Measurements from ENCODE around the gene UBE2L3. TPM values are rescaled to one million over a fixed set of nuclear protein-coding genes. Genes with fewer than 3 reads are reported as not detected.
A peak's percentile ranks its signal among the peaks of the same experiment; 100 is the strongest.

The UBE2L3 gene
- total and polyA plus RNA-seq, 2 of the 13 experiments (the other 11 are each of a cell fraction or from before 2014, with no cell fraction given) = 30.2 to 58.1 TPM

- peak; percentile 91 for TF ChIP-seq ZNF687 (CRISPR knock-in tag; IDR thresholded peaks at IDR 0.05)
- TF ChIP-seq HDAC1 (CRISPR knock-in tag; IDR thresholded peaks at IDR 0.05) = peak; percentile 80
- TF ChIP-seq CC2D1A (CRISPR knock-in tag; IDR thresholded peaks at IDR 0.05) = no peak
- peak; percentile 92 for TF ChIP-seq DMAP1 (CRISPR knock-in tag; IDR thresholded peaks at IDR 0.05)
- TF ChIP-seq ZFP91 (CRISPR knock-in tag; IDR thresholded peaks at IDR 0.05; ENCODE audit: borderline replicate concordance) = peak; percentile 63; the same call in 1 of the 2 replicates
- TF ChIP-seq NFE2L2 (IDR thresholded peaks at IDR 0.05; ENCODE audit: low read length) = no peak
- TF ChIP-seq HOXA7 (CRISPR knock-in tag; IDR thresholded peaks at IDR 0.05) = no peak
- TF ChIP-seq MED13 (CRISPR knock-in tag; IDR thresholded peaks at IDR 0.05) = no peak
- no peak for TF ChIP-seq FOSL1 (CRISPR knock-in tag; IDR thresholded peaks at IDR 0.05; ENCODE audit: borderline replicate concordance)
- 0 out of 2 replicates have a peak, but pooled peaks have one; percentile 37 for TF ChIP-seq RFXAP (CRISPR knock-in tag; IDR thresholded peaks at IDR 0.05; ENCODE audit: borderline replicate concordance)
- TF ChIP-seq ZFX (CRISPR knock-in tag; IDR thresholded peaks at IDR 0.05; ENCODE audit: low read depth) = peak; percentile 53; the same call in 1 of the 2 replicates
- TF ChIP-seq MYPOP (CRISPR knock-in tag; IDR thresholded peaks at IDR 0.05) = 0 out of 2 replicates have a peak, but pooled peaks have one; percentile 83
- TF ChIP-seq TFDP1 (CRISPR knock-in tag; IDR thresholded peaks at IDR 0.05; ENCODE audit: borderline replicate concordance) = peak; percentile 78; the same call in 1 of the 2 replicates
- TF ChIP-seq IKZF5 (CRISPR knock-in tag; IDR thresholded peaks at IDR 0.05) = peak; percentile 47; the same call in 1 of the 2 replicates
- TF ChIP-seq, protein P1, sequence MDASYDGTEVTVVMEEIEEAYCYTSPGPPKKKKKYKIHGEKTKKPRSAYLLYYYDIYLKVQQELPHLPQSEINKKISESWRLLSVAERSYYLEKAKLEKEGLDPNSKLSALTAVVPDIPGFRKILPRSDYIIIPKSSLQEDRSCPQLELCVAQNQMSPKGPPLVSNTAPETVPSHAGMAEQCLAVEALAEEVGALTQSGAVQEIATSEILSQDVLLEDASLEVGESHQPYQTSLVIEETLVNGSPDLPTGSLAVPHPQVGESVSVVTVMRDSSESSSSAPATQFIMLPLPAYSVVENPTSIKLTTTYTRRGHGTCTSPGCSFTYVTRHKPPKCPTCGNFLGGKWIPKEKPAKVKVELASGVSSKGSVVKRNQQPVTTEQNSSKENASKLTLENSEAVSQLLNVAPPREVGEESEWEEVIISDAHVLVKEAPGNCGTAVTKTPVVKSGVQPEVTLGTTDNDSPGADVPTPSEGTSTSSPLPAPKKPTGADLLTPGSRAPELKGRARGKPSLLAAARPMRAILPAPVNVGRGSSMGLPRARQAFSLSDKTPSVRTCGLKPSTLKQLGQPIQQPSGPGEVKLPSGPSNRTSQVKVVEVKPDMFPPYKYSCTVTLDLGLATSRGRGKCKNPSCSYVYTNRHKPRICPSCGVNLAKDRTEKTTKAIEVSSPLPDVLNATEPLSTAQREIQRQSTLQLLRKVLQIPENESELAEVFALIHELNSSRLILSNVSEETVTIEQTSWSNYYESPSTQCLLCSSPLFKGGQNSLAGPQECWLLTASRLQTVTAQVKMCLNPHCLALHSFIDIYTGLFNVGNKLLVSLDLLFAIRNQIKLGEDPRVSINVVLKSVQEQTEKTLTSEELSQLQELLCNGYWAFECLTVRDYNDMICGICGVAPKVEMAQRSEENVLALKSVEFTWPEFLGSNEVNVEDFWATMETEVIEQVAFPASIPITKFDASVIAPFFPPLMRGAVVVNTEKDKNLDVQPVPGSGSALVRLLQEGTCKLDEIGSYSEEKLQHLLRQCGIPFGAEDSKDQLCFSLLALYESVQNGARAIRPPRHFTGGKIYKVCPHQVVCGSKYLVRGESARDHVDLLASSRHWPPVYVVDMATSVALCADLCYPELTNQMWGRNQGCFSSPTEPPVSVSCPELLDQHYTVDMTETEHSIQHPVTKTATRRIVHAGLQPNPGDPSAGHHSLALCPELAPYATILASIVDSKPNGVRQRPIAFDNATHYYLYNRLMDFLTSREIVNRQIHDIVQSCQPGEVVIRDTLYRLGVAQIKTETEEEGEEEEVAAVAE (CRISPR knock-in tag; IDR thresholded peaks at IDR 0.05; ENCODE audit: borderline replicate concordance) = peak; percentile 86; the same call in 1 of the 2 replicates
Measured at GRCh38 chr22:21652010-21652546, 84.6 kb downstream of the UBE2L3 start (continued).
